ENCODE measurements around the gene POC1B.

- TF ChIP-seq POLR2A (IDR thresholded peaks at IDR 0.05) (no peak), POLR2AphosphoS5 (IDR thresholded peaks at IDR 0.05) (no peak)
- TF ChIP-seq, protein P1, sequence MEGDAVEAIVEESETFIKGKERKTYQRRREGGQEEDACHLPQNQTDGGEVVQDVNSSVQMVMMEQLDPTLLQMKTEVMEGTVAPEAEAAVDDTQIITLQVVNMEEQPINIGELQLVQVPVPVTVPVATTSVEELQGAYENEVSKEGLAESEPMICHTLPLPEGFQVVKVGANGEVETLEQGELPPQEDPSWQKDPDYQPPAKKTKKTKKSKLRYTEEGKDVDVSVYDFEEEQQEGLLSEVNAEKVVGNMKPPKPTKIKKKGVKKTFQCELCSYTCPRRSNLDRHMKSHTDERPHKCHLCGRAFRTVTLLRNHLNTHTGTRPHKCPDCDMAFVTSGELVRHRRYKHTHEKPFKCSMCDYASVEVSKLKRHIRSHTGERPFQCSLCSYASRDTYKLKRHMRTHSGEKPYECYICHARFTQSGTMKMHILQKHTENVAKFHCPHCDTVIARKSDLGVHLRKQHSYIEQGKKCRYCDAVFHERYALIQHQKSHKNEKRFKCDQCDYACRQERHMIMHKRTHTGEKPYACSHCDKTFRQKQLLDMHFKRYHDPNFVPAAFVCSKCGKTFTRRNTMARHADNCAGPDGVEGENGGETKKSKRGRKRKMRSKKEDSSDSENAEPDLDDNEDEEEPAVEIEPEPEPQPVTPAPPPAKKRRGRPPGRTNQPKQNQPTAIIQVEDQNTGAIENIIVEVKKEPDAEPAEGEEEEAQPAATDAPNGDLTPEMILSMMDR (IDR thresholded peaks at IDR 0.05 in 8 of 11, conservative IDR thresholded peaks at IDR 0.05 in 3 of 11) = no peak
These were observed 125.4 kb downstream of the POC1B start for GRCh38 chr12:89400415-89400814.
